Hepatocyte (in vitro differentiated cells): Measurements from ENCODE around the gene GSS. TPM values are rescaled to one million over a fixed set of nuclear protein-coding genes. Genes with fewer than 3 reads are reported as not detected.

Source experiments
- DNase-seq: peaks from one replicate; pipeline ENCODE4 v3.0.0-alpha.2; 2016; ENCODE audit warnings: low spot score
- H2AFZ ChIP-seq: fragments of 200-600 bp; sonication (generic); 2 replicates; pipeline ENCODE4 v1.6.0; 2016; ENCODE audit warnings: antibody characterized with exemption, mild to moderate bottlenecking
- H3K27ac ChIP-seq: fragments of 200-600 bp; sonication (generic); 2 replicates; pipeline ENCODE4 v1.5.1; 2016; ENCODE audit warnings: mild to moderate bottlenecking
- H3K27me3 ChIP-seq: fragments of 200-600 bp; sonication (generic); 2 replicates; pipeline ENCODE4 v1.6.1; 2016
- H3K36me3 ChIP-seq: fragments of 200-600 bp; sonication (generic); replicated peaks from 2 replicates; pipeline ENCODE4 v1.5.1; 2016; ENCODE audit warnings: low read depth; ENCODE audit not compliant: insufficient read depth
- H3K4me1 ChIP-seq: fragments of 200-600 bp; sonication (generic); 2 replicates; pipeline ENCODE4 v1.5.1; 2016; ENCODE audit warnings: mild to moderate bottlenecking, moderate library complexity; ENCODE audit not compliant: insufficient read depth
- H3K4me2 ChIP-seq: fragments of 200-600 bp; sonication (generic); 2 replicates; pipeline ENCODE4 v1.6.0; 2016
- H3K4me3 ChIP-seq: fragments of 200-600 bp; sonication (generic); 2 replicates; pipeline ENCODE4 v1.5.1; 2016; ENCODE audit warnings: mild to moderate bottlenecking
- H3K79me2 ChIP-seq: fragments of 200-600 bp; sonication (generic); 2 replicates; pipeline ENCODE4 v1.6.0; 2017; ENCODE audit warnings: mild to moderate bottlenecking
- H3K9me2 ChIP-seq: fragments of 200-600 bp; sonication (generic); replicated peaks from 2 replicates; pipeline ENCODE4 v1.6.0; 2017; ENCODE audit warnings: mild to moderate bottlenecking; ENCODE audit not compliant: insufficient read depth
- H3K9me3 ChIP-seq: fragments of 200-600 bp; sonication (generic); 2 replicates; pipeline ENCODE4 v1.5.1; 2016; ENCODE audit warnings: low read depth, mild to moderate bottlenecking
- H4K20me1 ChIP-seq: fragments of 200-600 bp; sonication (generic); 2 replicates; pipeline ENCODE4 v1.6.0; 2016; ENCODE audit warnings: mild to moderate bottlenecking; ENCODE audit not compliant: insufficient read depth, poor library complexity, severe bottlenecking
- EZH2 ChIP-seq: fragments of 200-600 bp; sonication (generic); IDR thresholded peaks from 2 replicates; pipeline ENCODE4 v1.6.1; 2016; ENCODE audit warnings: antibody characterized with exemption, mild to moderate bottlenecking, borderline replicate concordance
- EZH2phosphoT487 ChIP-seq: fragments of 200-600 bp; sonication (generic); IDR thresholded peaks from one replicate; pipeline ENCODE4 v1.6.1; 2018; ENCODE audit warnings: antibody characterized with exemption, mild to moderate bottlenecking, low read depth, moderate library complexity; ENCODE audit not compliant: unreplicated experiment, severe bottlenecking
- WGBS: methylation state at CpG from one replicate; pipeline ENCODE4 v1.1.6; 2016; ENCODE audit warnings: low lambda C conversion rate; ENCODE audit errors: missing lambda C conversion rate; 5-methylcytosine and 5-hydroxymethylcytosine counted together
- polyA plus RNA-seq: library from polyadenylated mRNA; unstranded; fragments of >200 nt; fragmentation: Nextera tagmentation; extraction: Ambion mirVana; gene quantifications from 2 replicates; pipeline ENCODE4 v1.2.1, GENCODE V29; 2016
- total RNA-seq: library from RNA; depleted of rRNA; stranded (reverse); fragments of >200 nt; gene quantifications from 2 replicates; pipeline ENCODE4 v1.2.3, GENCODE V29; 2014
- TF ChIP-seq, protein P1 (sequence below): fragments of 200-600 bp; sonication (generic); IDR thresholded peaks from 2 replicates; pipeline ENCODE4 v1.5.1; 2016; ENCODE audit warnings: antibody characterized with exemption, mild to moderate bottlenecking; ENCODE audit not compliant: poor library complexity

The GSS gene
- total and polyA plus RNA-seq, 2 experiments from 2014 or later = 45.2 to 46.2 TPM

DNA sequence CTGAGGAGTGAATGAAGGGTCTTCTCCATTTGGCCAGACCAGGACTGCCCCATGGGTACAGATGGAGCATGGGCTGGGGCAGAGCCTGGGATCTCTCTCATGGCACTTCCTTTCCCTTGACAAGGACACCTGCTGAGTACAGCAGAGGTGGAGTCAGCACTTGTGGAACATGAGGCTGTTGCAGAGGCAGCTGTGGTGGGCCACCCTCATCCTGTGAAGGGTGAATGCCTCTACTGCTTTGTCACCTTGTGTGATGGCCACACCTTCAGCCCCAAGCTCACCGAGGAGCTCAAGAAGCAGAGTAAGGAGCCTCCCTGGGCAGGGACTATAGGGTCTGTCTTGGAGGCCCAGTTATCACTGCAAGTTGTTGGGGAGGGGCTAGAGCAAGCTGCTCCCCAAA lies 29.6 kb downstream of the GSS start:
- Histone ChIP-seq H3K27ac (no peak overlapping the region), H3K27me3 (no peaks in the 10 kb centered on the region), H3K4me3 (no peak overlapping the region), H3K4me1 (no peaks in the 10 kb centered on the region), H3K4me2 (no peak overlapping the region), H3K9me3 (no peaks in the 10 kb centered on the region), H4K20me1 (no peaks in the 10 kb centered on the region), H3K36me3 (no peaks in the 10 kb centered on the region), H3K9me2 (no peaks in the 10 kb centered on the region), H3K79me2 (no peaks in the 10 kb centered on the region), H2AFZ (no peak overlapping the region)
- no peak for DNase-seq
- no peak for TF ChIP-seq EZH2phosphoT487
- TF ChIP-seq, protein P1, sequence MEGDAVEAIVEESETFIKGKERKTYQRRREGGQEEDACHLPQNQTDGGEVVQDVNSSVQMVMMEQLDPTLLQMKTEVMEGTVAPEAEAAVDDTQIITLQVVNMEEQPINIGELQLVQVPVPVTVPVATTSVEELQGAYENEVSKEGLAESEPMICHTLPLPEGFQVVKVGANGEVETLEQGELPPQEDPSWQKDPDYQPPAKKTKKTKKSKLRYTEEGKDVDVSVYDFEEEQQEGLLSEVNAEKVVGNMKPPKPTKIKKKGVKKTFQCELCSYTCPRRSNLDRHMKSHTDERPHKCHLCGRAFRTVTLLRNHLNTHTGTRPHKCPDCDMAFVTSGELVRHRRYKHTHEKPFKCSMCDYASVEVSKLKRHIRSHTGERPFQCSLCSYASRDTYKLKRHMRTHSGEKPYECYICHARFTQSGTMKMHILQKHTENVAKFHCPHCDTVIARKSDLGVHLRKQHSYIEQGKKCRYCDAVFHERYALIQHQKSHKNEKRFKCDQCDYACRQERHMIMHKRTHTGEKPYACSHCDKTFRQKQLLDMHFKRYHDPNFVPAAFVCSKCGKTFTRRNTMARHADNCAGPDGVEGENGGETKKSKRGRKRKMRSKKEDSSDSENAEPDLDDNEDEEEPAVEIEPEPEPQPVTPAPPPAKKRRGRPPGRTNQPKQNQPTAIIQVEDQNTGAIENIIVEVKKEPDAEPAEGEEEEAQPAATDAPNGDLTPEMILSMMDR = no peak
- TF ChIP-seq EZH2 = no peak
- 88% methylated on average over 1 of the region's 1 CpG for WGBS

DNA sequence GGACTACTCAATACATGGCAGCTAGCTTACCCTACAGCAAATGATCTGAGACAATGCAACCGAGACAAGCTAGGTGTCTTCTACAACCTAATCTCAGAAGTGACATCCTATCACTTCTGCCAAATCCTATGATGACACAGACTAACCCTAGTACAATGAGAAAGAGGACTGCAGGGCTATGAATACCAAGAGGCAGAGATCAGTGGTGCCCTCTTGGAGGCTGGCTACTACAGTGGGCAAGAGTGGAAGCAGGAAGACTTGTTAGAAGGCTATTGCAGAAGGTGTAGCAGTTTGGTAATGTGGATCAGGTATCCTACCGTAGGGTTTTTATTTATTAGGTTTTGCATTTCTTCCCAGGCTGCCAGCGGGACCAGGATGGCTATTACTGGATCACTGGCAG lies 30.3 kb downstream of the GSS start:
- Histone ChIP-seq H3K4me2 (no peak overlapping the region), H3K27ac (no peak overlapping the region), H4K20me1 (no peaks in the 10 kb centered on the region), H2AFZ (no peak overlapping the region), H3K9me3 (no peaks in the 10 kb centered on the region), H3K4me3 (no peak overlapping the region), H3K36me3 (no peaks in the 10 kb centered on the region), H3K27me3 (no peaks in the 10 kb centered on the region), H3K79me2 (no peaks in the 10 kb centered on the region), H3K4me1 (no peaks in the 10 kb centered on the region), H3K9me2 (no peaks in the 10 kb centered on the region)
- TF ChIP-seq EZH2 (no peak), EZH2phosphoT487 (no peak)
- TF ChIP-seq, protein P1 = no peak
- 95% methylated on average over 3 of the region's 3 CpGs for WGBS
- no peak for DNase-seq

DNA sequence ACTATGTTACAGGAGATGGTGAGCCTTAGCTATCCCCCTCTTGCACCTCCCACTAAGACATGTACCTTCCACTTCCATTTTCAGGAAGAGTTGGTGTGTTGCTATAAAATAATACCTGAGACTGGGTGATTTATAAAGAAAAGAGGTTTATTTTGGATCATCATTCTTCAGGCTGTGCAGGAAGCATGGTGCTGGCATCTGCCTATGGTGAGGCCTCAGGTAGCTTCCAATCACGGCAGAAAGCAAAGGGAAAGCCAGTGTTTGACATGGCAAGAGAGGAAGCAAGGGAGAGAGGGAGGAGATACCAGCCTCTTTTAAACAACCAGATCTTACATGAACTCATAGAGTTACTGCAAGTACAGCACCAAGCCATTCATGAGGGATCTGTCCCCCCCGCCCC lies 32.2 kb downstream of the GSS start:
- H3K27me3 ChIP-seq = no peaks in the 10 kb centered on the region
- H3K4me2 ChIP-seq = no peak overlapping the region
- TF ChIP-seq EZH2 (no peak), EZH2phosphoT487 (no peak)
- TF ChIP-seq, protein P1 = no peak
- H4K20me1 ChIP-seq = no peaks in the 10 kb centered on the region
- H3K4me3 ChIP-seq = no peak overlapping the region
- no peak for DNase-seq
- H2AFZ ChIP-seq = no peak overlapping the region
- H3K9me2 ChIP-seq = no peaks in the 10 kb centered on the region
- H3K79me2 ChIP-seq = no peaks in the 10 kb centered on the region
- H3K4me1 ChIP-seq = no peaks in the 10 kb centered on the region
- no peak overlapping the region for H3K27ac ChIP-seq
- 100% methylated on average over 1 of the region's 2 CpGs for WGBS
- H3K9me3 ChIP-seq = no peaks in the 10 kb centered on the region
- no peaks in the 10 kb centered on the region for H3K36me3 ChIP-seq
